A549 (cell line): ENCODE data around the gene SAMD4B. TPM values are rescaled to one million over a fixed set of nuclear protein-coding genes. Genes with fewer than 3 reads are reported as not detected.

Experiments used
- ATAC-seq, 2 experiments: fragments of 200-7000 bp in 1 of 2; fragments of >200 bp in 1 of 2; cut with Nextera tagmentation in 1 of 2; cut with Tn5 transposase in 1 of 2; 3 replicates each; pipeline versions ENCODE4 v1.8.0 to v1.9.1; 2018 to 2020; ENCODE audit warnings: mild to moderate bottlenecking in 1 of 2, moderate library complexity in 1 of 2
- CTCF ChIA-PET: fragments of 300-600 bp; sonication (Branson Sonifier 250); formaldehyde crosslinking; extraction: SDS; loops from one replicate; lab custom pipeline; 2021; ENCODE audit warnings: antibody characterized with exemption, inconsistent platforms; lab: Yijun Ruan, JAX
- POLR2A ChIA-PET: fragments of 350-600 bp; formaldehyde crosslinking; extraction: SDS; loops from one replicate; lab custom pipeline; 2021; ENCODE audit warnings: antibody characterized with exemption, inconsistent platforms; lab: Yijun Ruan, JAX
- DNase-seq, 2 experiments: peaks; one replicate each; pipeline versions ENCODE4 v3.0.0 to v3.0.0-alpha.2; 2011 to 2016; ENCODE audit warnings: low read depth in 1 of 2, low spot score in 1 of 2
- FAIRE-seq: peaks from 2 replicates; lab custom pipeline; 2011; peaks lifted over from hg19 to GRCh38; lab: Jason Lieb, UNC
- H3K27ac ChIP-seq, 2 experiments: fragments of >200 bp; sonication (Bioruptor Twin); formaldehyde crosslinking; 3 replicates each; pipeline ENCODE4 v1.5.1; 2016 to 2017
- H3K4me1 ChIP-seq: fragments of >200 bp; sonication (Bioruptor Twin); formaldehyde crosslinking; 3 replicates; pipeline ENCODE4 v1.6.1; 2016
- H3K4me2 ChIP-seq: fragments of >200 bp; sonication (Bioruptor Twin); formaldehyde crosslinking; 3 replicates; pipeline ENCODE4 v1.6.1; 2016
- H3K4me3 ChIP-seq: fragments of >200 bp; sonication (Bioruptor Twin); formaldehyde crosslinking; 3 replicates; pipeline ENCODE4 v1.5.1; 2016
- H3K9me3 ChIP-seq: fragments of >200 bp; sonication (Bioruptor Twin); formaldehyde crosslinking; 3 replicates; pipeline ENCODE4 v1.6.1; 2016
- ATOH8 ChIP-seq: fragments of 250-450 bp; sonication (Bioruptor Pico); IDR thresholded peaks from 2 replicates; pipeline ENCODE4 v1.5.0; 2020; ENCODE audit warnings: low read depth, mild to moderate bottlenecking, moderate library complexity
- BCL3 ChIP-seq: fragments of >200 bp; sonication (Bioruptor Twin); formaldehyde crosslinking; IDR thresholded peaks from 3 replicates; pipeline ENCODE4 v1.6.1; 2016
- CBX2 ChIP-seq: fragments of 200-600 bp; sonication (generic); IDR thresholded peaks from 2 replicates; pipeline ENCODE4 v1.6.1; 2016; ENCODE audit warnings: low read depth, mild to moderate bottlenecking, borderline replicate concordance
- CBX8 ChIP-seq: fragments of 200-600 bp; sonication (generic); IDR thresholded peaks from 2 replicates; pipeline ENCODE4 v1.6.1; 2016
- CEBPB ChIP-seq, 2 experiments: fragments of >200 bp in 1 of 2; sonication (Bioruptor Twin) in 1 of 2; formaldehyde crosslinking in 1 of 2; IDR thresholded peaks; 2 replicates each; pipeline ENCODE4 v1.6.1; 2012 to 2016
- CHD4 ChIP-seq: fragments of 200-600 bp; sonication (generic); IDR thresholded peaks from 2 replicates; pipeline ENCODE4 v1.6.1; 2016; ENCODE audit warnings: antibody characterized with exemption, mild to moderate bottlenecking, borderline replicate concordance
- E2F6 ChIP-seq: IDR thresholded peaks from 2 replicates; pipeline ENCODE4 v1.6.1; 2012; ENCODE audit warnings: low read depth, borderline replicate concordance
- EHF ChIP-seq: fragments of 250-450 bp; sonication (Bioruptor Pico); IDR thresholded peaks from 2 replicates; pipeline ENCODE4 v1.5.0; 2020; ENCODE audit warnings: mild to moderate bottlenecking
- EHMT2 ChIP-seq: fragments of 200-600 bp; sonication (generic); IDR thresholded peaks from 2 replicates; pipeline ENCODE4 v1.6.1; 2016; ENCODE audit warnings: antibody characterized with exemption, low read depth, mild to moderate bottlenecking, moderate library complexity
- ELK1 ChIP-seq: fragments of 150-350 bp; IDR thresholded peaks from 2 replicates; pipeline ENCODE4 v1.6.1; 2014; ENCODE audit warnings: low read depth, mild to moderate bottlenecking, low read length
- EP300 ChIP-seq, 2 experiments: fragments of >200 bp; sonication (Bioruptor Twin); formaldehyde crosslinking; IDR thresholded peaks; 2 replicates in 1 of 2; 3 replicates in 1 of 2; pipeline ENCODE4 v1.6.1; 2016 to 2017
- FOSB ChIP-seq: fragments of 250-450 bp; sonication (Bioruptor Pico); IDR thresholded peaks from 2 replicates; pipeline ENCODE4 v1.5.0; 2020; ENCODE audit warnings: mild to moderate bottlenecking, moderate library complexity
- HES2 ChIP-seq: fragments of >200 bp; sonication (Bioruptor Twin); formaldehyde crosslinking; IDR thresholded peaks from 2 replicates; pipeline ENCODE4 v1.6.1; 2016
- HOXB13 ChIP-seq: fragments of 250-450 bp; sonication (Bioruptor Pico); IDR thresholded peaks from 2 replicates; pipeline ENCODE4 v1.5.0; 2020; ENCODE audit warnings: low read depth, mild to moderate bottlenecking, moderate library complexity
- KDM1A ChIP-seq: fragments of 200-600 bp; sonication (generic); IDR thresholded peaks from 2 replicates; pipeline ENCODE4 v1.6.1; 2016; ENCODE audit warnings: low read depth, mild to moderate bottlenecking
- KDM5A ChIP-seq: fragments of 200-600 bp; sonication (generic); IDR thresholded peaks from 2 replicates; pipeline ENCODE4 v1.6.1; 2016; ENCODE audit warnings: antibody characterized with exemption, mild to moderate bottlenecking
- MAZ ChIP-seq: fragments of 150-350 bp; IDR thresholded peaks from 2 replicates; pipeline ENCODE4 v1.6.1; 2014; ENCODE audit warnings: antibody characterized with exemption, low read depth, low read length, borderline replicate concordance
- MYC ChIP-seq: IDR thresholded peaks from 2 replicates; pipeline ENCODE4 v1.6.1; 2012; ENCODE audit warnings: mild to moderate bottlenecking, inconsistent platforms, low read length, improper control_type of control experiment, borderline replicate concordance
- PBX3 ChIP-seq: IDR thresholded peaks from 2 replicates; pipeline ENCODE4 v1.6.1; 2012
- PHF8 ChIP-seq: fragments of 200-600 bp; sonication (generic); IDR thresholded peaks from 2 replicates; pipeline ENCODE4 v1.6.1; 2016; ENCODE audit warnings: low read depth, mild to moderate bottlenecking, antibody characterized with exemption, moderate library complexity, borderline replicate concordance
- RCOR1 ChIP-seq: fragments of 150-350 bp; IDR thresholded peaks from 2 replicates; pipeline ENCODE4 v1.6.1; 2014; ENCODE audit warnings: antibody characterized with exemption, low read length, low read depth
- SMC3 ChIP-seq: fragments of >200 bp; sonication (Bioruptor Twin); formaldehyde crosslinking; IDR thresholded peaks from 3 replicates; pipeline ENCODE4 v1.6.1; 2018; ENCODE audit warnings: inconsistent platforms
- SREBF2 ChIP-seq: fragments of 450-650 bp; IDR thresholded peaks from 2 replicates; pipeline ENCODE4 v1.6.1; 2014; ENCODE audit warnings: mild to moderate bottlenecking, moderate library complexity
- TFCP2L1 ChIP-seq: fragments of 250-450 bp; sonication (Bioruptor Pico); IDR thresholded peaks from 2 replicates; pipeline ENCODE4 v1.5.0; 2021; ENCODE audit warnings: mild to moderate bottlenecking
- ZSCAN20 ChIP-seq: fragments of 250-450 bp; sonication (Bioruptor Pico); IDR thresholded peaks from 2 replicates; pipeline ENCODE4 v1.8.0; 2022; ENCODE audit warnings: mild to moderate bottlenecking, moderate library complexity
- WGBS: methylation state at CpG from one replicate; pipeline ENCODE4 v1.1.6; 2017; ENCODE audit errors: missing lambda C conversion rate; 5-methylcytosine and 5-hydroxymethylcytosine counted together
- polyA plus RNA-seq, 4 experiments: library from polyadenylated mRNA; depleted of rRNA in 3 of 4; stranded (reverse); fragments of >200 nt; fragmentation: RNase III in 1 of 4; extraction: RNeasy Plus Mini Kit Qiagen cat#74134 plus additional on column Dnase treatment in 1 of 4; gene quantifications; 2 replicates in 3 of 4; 3 replicates in 1 of 4; pipeline ENCODE4 v1.2.3, GENCODE V29; 2011 to 2017

Gene SAMD4B
- polyA plus RNA-seq, 2 of the 4 experiments (the other 2 are of a cell fraction): 82.1 to 118 TPM

- no peak overlapping the region for H3K4me2 ChIP-seq
- H3K4me1 ChIP-seq: peaks cover 8% of the 10 kb centered on the region
- no peak for ATAC-seq
- no peak overlapping the region for H3K27ac ChIP-seq
- POLR2A ChIA-PET: no interaction called here
- DNase-seq: no peak
- no peaks in the 10 kb centered on the region for H3K9me3 ChIP-seq
- 93% methylated on average over 4 of the region's 4 CpGs for WGBS
- CTCF ChIA-PET: interaction anchor here (1.0 to 9.1 kb wide), 3 partner anchors 9 to 196 kb away, joined by 3 to 86 read pairs (median 5); no protein-coding TSS in a partner anchor
- no peak overlapping the region for H3K4me3 ChIP-seq
- TF ChIP-seq MAZ: no peak
- no peak for TF ChIP-seq BCL3
- TF ChIP-seq MYC: no peak
- no peak for TF ChIP-seq RCOR1
- no peak for TF ChIP-seq CBX8
- TF ChIP-seq KDM1A: no peak
- TF ChIP-seq E2F6: no peak
- no peak for TF ChIP-seq PHF8
- no peak for TF ChIP-seq EP300 (IDR thresholded peaks at IDR 0.05)
- TF ChIP-seq CHD4: no peak
- TF ChIP-seq, all 56 proteins: peak for 0
- peak; percentile 68 for FAIRE-seq
Measured at GRCh38 chr19:39318690-39319089, 23.5 kb upstream of the SAMD4B start.

GRCh38 chr19:39319098-39319891, 22.9 kb upstream of the SAMD4B start:
- Histone ChIP-seq H3K27ac (peak overlapping the region; percentile 82 to 89; a peak in 4 of 6 replicates), H3K4me3 (peak overlapping the region; percentile 82), H3K4me1 (peaks cover 8% of the 10 kb centered on the region), H3K9me3 (no peaks in the 10 kb centered on the region), H3K4me2 (peak overlapping the region; percentile 97)
- POLR2A ChIA-PET: no interaction called here
- FAIRE-seq (peak; percentile 49), DNase-seq (no peak), ATAC-seq (no peak)
- 89% methylated on average over 5 of the region's 5 CpGs for WGBS
- CTCF ChIA-PET: interaction anchor here (9.1 kb wide), 1 partner anchor 8 kb away, joined by 86 read pairs; no protein-coding TSS in a partner anchor
- no peak for TF ChIP-seq SREBF2
- no peak for TF ChIP-seq EP300 (IDR thresholded peaks at IDR 0.05)
- TF ChIP-seq SMC3: no peak
- no peak for TF ChIP-seq HES2
- no peak for TF ChIP-seq ZSCAN20
- no peak for TF ChIP-seq EHF (CRISPR knock-in tag)
- TF ChIP-seq CEBPB (IDR thresholded peaks at IDR 0.05): no peak

GRCh38 chr19:39319892-39320248, 22.4 kb upstream of the SAMD4B start:
- peak overlapping the region; percentile 82 to 89 for H3K27ac ChIP-seq
- peaks cover 8% of the 10 kb centered on the region for H3K4me1 ChIP-seq
- TF ChIP-seq CHD4: no peak; the same call in 1 of the 2 replicates
- no peak for TF ChIP-seq CEBPB (IDR thresholded peaks at IDR 0.05)
- TF ChIP-seq BCL3: no peak
- TF ChIP-seq HOXB13 (CRISPR knock-in tag): no peak
- no peak for TF ChIP-seq PBX3
- no peak for TF ChIP-seq EHMT2
- TF ChIP-seq ATOH8: no peak
- TF ChIP-seq HES2: no peak
- no peak for TF ChIP-seq CBX2
- no peak for TF ChIP-seq FOSB (CRISPR knock-in tag)
- TF ChIP-seq ELK1: no peak
- no peak for TF ChIP-seq TFCP2L1
- no peak for TF ChIP-seq KDM5A
- POLR2A ChIA-PET: interaction anchor here (1.1 kb wide), 1 partner anchor 208 kb away, joined by 3 read pairs; no protein-coding TSS in a partner anchor
- no peaks in the 10 kb centered on the region for H3K9me3 ChIP-seq
- no peak; a peak in 1 of 6 replicates for ATAC-seq
- H3K4me2 ChIP-seq: peak overlapping the region; percentile 97
- DNase-seq: no peak
- no peak for FAIRE-seq
- peak overlapping the region; percentile 82 for H3K4me3 ChIP-seq
- CTCF ChIA-PET: no interaction called here
- WGBS: 61% methylated on average over 10 of the region's 16 CpGs
